ENCODE data around the gene PPRC1.

DNA sequence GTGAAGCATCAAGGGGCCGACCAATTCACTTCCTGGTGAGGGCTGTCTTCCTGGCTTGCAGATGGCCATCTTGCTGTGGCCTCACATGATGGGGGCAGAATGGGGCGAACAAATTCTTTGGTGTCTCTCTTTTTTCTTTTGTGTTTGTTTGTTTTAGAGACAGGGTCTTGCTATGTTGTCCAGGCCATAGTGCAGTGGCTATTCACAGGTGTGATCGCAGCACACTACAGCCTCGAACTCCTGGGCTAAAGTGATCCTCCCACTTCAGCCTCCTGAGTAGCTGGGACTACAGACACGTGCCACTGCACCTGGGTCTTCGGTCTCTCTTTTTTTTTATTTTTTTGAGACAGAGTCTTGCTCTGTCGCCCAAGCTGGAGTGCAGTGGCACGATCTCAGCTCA is 39.4 kb downstream of the PPRC1 start:
- TF ChIP-seq, protein P1, sequence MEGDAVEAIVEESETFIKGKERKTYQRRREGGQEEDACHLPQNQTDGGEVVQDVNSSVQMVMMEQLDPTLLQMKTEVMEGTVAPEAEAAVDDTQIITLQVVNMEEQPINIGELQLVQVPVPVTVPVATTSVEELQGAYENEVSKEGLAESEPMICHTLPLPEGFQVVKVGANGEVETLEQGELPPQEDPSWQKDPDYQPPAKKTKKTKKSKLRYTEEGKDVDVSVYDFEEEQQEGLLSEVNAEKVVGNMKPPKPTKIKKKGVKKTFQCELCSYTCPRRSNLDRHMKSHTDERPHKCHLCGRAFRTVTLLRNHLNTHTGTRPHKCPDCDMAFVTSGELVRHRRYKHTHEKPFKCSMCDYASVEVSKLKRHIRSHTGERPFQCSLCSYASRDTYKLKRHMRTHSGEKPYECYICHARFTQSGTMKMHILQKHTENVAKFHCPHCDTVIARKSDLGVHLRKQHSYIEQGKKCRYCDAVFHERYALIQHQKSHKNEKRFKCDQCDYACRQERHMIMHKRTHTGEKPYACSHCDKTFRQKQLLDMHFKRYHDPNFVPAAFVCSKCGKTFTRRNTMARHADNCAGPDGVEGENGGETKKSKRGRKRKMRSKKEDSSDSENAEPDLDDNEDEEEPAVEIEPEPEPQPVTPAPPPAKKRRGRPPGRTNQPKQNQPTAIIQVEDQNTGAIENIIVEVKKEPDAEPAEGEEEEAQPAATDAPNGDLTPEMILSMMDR (IDR thresholded peaks at IDR 0.05; ENCODE audit: insufficient read depth, low read length), result no peak
- TF ChIP-seq SPI1 (IDR thresholded peaks at IDR 0.05; ENCODE audit: borderline replicate concordance, low read depth) (no peak), POLR2AphosphoS5 (IDR thresholded peaks at IDR 0.05; ENCODE audit: low read depth) (no peak)
- TF ChIP-seq, protein P2, sequence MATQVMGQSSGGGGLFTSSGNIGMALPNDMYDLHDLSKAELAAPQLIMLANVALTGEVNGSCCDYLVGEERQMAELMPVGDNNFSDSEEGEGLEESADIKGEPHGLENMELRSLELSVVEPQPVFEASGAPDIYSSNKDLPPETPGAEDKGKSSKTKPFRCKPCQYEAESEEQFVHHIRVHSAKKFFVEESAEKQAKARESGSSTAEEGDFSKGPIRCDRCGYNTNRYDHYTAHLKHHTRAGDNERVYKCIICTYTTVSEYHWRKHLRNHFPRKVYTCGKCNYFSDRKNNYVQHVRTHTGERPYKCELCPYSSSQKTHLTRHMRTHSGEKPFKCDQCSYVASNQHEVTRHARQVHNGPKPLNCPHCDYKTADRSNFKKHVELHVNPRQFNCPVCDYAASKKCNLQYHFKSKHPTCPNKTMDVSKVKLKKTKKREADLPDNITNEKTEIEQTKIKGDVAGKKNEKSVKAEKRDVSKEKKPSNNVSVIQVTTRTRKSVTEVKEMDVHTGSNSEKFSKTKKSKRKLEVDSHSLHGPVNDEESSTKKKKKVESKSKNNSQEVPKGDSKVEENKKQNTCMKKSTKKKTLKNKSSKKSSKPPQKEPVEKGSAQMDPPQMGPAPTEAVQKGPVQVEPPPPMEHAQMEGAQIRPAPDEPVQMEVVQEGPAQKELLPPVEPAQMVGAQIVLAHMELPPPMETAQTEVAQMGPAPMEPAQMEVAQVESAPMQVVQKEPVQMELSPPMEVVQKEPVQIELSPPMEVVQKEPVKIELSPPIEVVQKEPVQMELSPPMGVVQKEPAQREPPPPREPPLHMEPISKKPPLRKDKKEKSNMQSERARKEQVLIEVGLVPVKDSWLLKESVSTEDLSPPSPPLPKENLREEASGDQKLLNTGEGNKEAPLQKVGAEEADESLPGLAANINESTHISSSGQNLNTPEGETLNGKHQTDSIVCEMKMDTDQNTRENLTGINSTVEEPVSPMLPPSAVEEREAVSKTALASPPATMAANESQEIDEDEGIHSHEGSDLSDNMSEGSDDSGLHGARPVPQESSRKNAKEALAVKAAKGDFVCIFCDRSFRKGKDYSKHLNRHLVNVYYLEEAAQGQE (IDR thresholded peaks at IDR 0.05; ENCODE audit: insufficient replicate concordance, low read depth), result no peak
